PC-9 (cell line): ENCODE data around the gene DOCK11. TPM values are rescaled to one million over a fixed set of nuclear protein-coding genes. Genes with fewer than 3 reads are reported as not detected.
"Not testable (repeated sequence)": the region's sequence is repeated elsewhere in the genome, so short reads cannot be mapped to it uniquely, and the experiment has no call there.

ENCODE experiments used
- BruUV-seq: library from RNA; stranded (reverse); fragments of 400-500 nt; replicated peaks from 2 replicates; lab custom pipeline; 2021; lab: Mats Ljungman, UMichigan
- CTCF ChIA-PET: fragments of 300-600 bp; sonication (Branson Sonifier 250); formaldehyde crosslinking; loops from one replicate; lab custom pipeline; 2022; ENCODE audit warnings: antibody characterized with exemption; lab: Charles Lee
- POLR2A ChIA-PET: fragments of 300-600 bp; sonication (Branson Sonifier 250); formaldehyde crosslinking; loops from one replicate; lab custom pipeline; 2022; ENCODE audit warnings: antibody characterized with exemption; ENCODE audit not compliant: unreplicated experiment; lab: Charles Lee
- DNase-seq, 2 experiments: peaks; one replicate each; pipeline versions ENCODE4 v3.0.0 to v3.0.0-alpha.2; 2015 to 2022; ENCODE audit warnings: mixed read lengths in 1 of 2
- H2AFZ ChIP-seq: fragments of 200-600 bp; sonication (generic); 2 replicates; pipeline ENCODE4 v1.8.1; 2017; ENCODE audit warnings: antibody characterized with exemption
- H3F3A ChIP-seq: fragments of 200-600 bp; sonication (generic); 2 replicates; pipeline ENCODE4 v1.8.1; 2017; ENCODE audit warnings: antibody characterized with exemption, mild to moderate bottlenecking, low read depth; ENCODE audit not compliant: insufficient read depth
- H3K27ac ChIP-seq: fragments of 200-600 bp; sonication (generic); 2 replicates; pipeline ENCODE4 v1.6.1; 2016; ENCODE audit warnings: mixed run types
- H3K27me3 ChIP-seq: fragments of 200-600 bp; sonication (generic); 2 replicates; pipeline ENCODE4 v1.6.1; 2016; ENCODE audit warnings: low read depth, mixed run types; ENCODE audit not compliant: insufficient read depth
- H3K36me3 ChIP-seq: fragments of 200-600 bp; sonication (generic); 2 replicates; pipeline ENCODE4 v1.6.1; 2016; ENCODE audit warnings: low read depth, mixed run types
- H3K4me1 ChIP-seq: fragments of 200-600 bp; sonication (generic); replicated peaks from 2 replicates; pipeline ENCODE4 v1.6.1; 2016; ENCODE audit warnings: mixed run types; ENCODE audit not compliant: insufficient read depth
- H3K4me2 ChIP-seq: fragments of 200-600 bp; sonication (generic); 2 replicates; pipeline ENCODE4 v1.6.1; 2017; ENCODE audit warnings: mixed run types
- H3K4me3 ChIP-seq: fragments of 200-600 bp; sonication (generic); 2 replicates; pipeline ENCODE4 v1.6.1; 2016; ENCODE audit warnings: mixed run types
- H3K79me2 ChIP-seq: fragments of 200-600 bp; sonication (generic); 2 replicates; pipeline ENCODE4 v1.6.1; 2017; ENCODE audit warnings: low read depth, mixed run types
- H3K9me2 ChIP-seq: fragments of 200-600 bp; sonication (generic); 2 replicates; pipeline ENCODE4 v1.8.1; 2017; ENCODE audit warnings: mild to moderate bottlenecking; ENCODE audit not compliant: insufficient read depth
- H3K9me3 ChIP-seq: fragments of 200-600 bp; sonication (generic); 2 replicates; pipeline ENCODE4 v1.8.1; 2016; ENCODE audit warnings: low read depth; ENCODE audit not compliant: insufficient read depth
- H4K20me1 ChIP-seq: fragments of 200-600 bp; sonication (generic); 2 replicates; pipeline ENCODE4 v1.8.1; 2017; ENCODE audit not compliant: insufficient read depth
- CTCF ChIP-seq: fragments of 200-600 bp; sonication (generic); conservative IDR thresholded peaks from 2 replicates; pipeline ENCODE4 v1.6.1; 2017; ENCODE audit warnings: mixed run types, antibody characterized with exemption, mild to moderate bottlenecking, moderate library complexity
- EZH2 ChIP-seq: fragments of 200-600 bp; sonication (generic); IDR thresholded peaks from 2 replicates; pipeline ENCODE4 v1.8.0; 2017; ENCODE audit warnings: antibody characterized with exemption, low read depth
- intact Hi-C: fragments of 100-400 bp; cut with micrococcal nuclease; formaldehyde crosslinking; loops from one replicate; pipeline ENCODE4 v1.10.0; 2022; ENCODE audit not compliant: unreplicated experiment
- total RNA-seq: library from RNA; stranded (reverse); gene quantifications from 2 replicates; pipeline ENCODE4 v1.2.3, GENCODE V29; 2021

The DOCK11 gene
- total RNA-seq, 1 experiment from 2014 or later: 9.0 TPM

- Histone ChIP-seq H3K4me3 (peak overlapping the region; percentile 90; the same call in 1 of the 2 replicates), H4K20me1 (no peaks in the 10 kb centered on the region), H3K9me3 (no peaks in the 10 kb centered on the region), H3K79me2 (peaks cover 63% of the 10 kb centered on the region), H3K4me2 (peak overlapping the region; percentile 80), H3F3A (peaks cover 40% of the 10 kb centered on the region), H3K9me2 (no peaks in the 10 kb centered on the region), H2AFZ (no peak overlapping the region), H3K27me3 (no peaks in the 10 kb centered on the region), H3K4me1 (peaks cover 58% of the 10 kb centered on the region), H3K27ac (no peak overlapping the region), H3K36me3 (peaks cover 12% of the 10 kb centered on the region; the same call in 1 of the 2 replicates)
- BruUV-seq: no TSS peak
- intact Hi-C loops: loop anchor here (5.0 to 10.0 kb wide), 3 partner anchors 77 to 382 kb away; partner anchors contain the start of gene WDR44
- TF ChIP-seq CTCF (no peak), EZH2 (no peak)
- CTCF ChIA-PET: no interaction called here
- no peak for DNase-seq
- POLR2A ChIA-PET: no interaction called here
Observed at GRCh38 chrX:118729042-118729652, 233.5 kb downstream of the DOCK11 start.

GRCh38 chrX:118730500-118731247 lies 235.1 kb downstream of the DOCK11 start:
- Histone ChIP-seq H3K4me2 (peak overlapping the region; percentile 61), H3K9me3 (no peaks in the 10 kb centered on the region), H3K27me3 (no peaks in the 10 kb centered on the region), H3K27ac (peak overlapping the region; percentile 61), H3K36me3 (peaks cover 12% of the 10 kb centered on the region; the same call in 1 of the 2 replicates), H2AFZ (no peak overlapping the region), H3K9me2 (no peaks in the 10 kb centered on the region), H3F3A (peaks cover 34% of the 10 kb centered on the region), H3K4me3 (peak overlapping the region; percentile 18; the same call in 1 of the 2 replicates), H3K79me2 (peaks cover 78% of the 10 kb centered on the region), H3K4me1 (peaks cover 46% of the 10 kb centered on the region), H4K20me1 (no peaks in the 10 kb centered on the region)
- ChIA-PET POLR2A (interaction anchor here (0.5 to 0.6 kb wide), 2 partner anchors 13 to 76 kb away, joined by 4 to 17 read pairs; no protein-coding TSS in a partner anchor), CTCF (no interaction called here)
- peak in 1 of 2 experiments; percentile 74 for DNase-seq
- no TSS peak for BruUV-seq
- intact Hi-C loops: no loop called here
- no peak for TF ChIP-seq CTCF
- TF ChIP-seq EZH2: no peak

GRCh38 chrX:118732551-118732950 lies 236.9 kb downstream of the DOCK11 start:
- peaks cover 97% of the 10 kb centered on the region for H3K79me2 ChIP-seq
- POLR2A ChIA-PET, H3K27ac ChIP-seq, DNase-seq, BruUV-seq, H3K27me3 ChIP-seq, CTCF ChIA-PET, H3K4me3 ChIP-seq, H4K20me1 ChIP-seq, H3K9me3 ChIP-seq, intact Hi-C loops, H2AFZ ChIP-seq, H3K4me2 ChIP-seq, H3K9me2 ChIP-seq: not testable (repeated sequence)
- H3K36me3 ChIP-seq: peaks cover 20% of the 10 kb centered on the region
- peaks cover 34% of the 10 kb centered on the region for H3K4me1 ChIP-seq
- H3F3A ChIP-seq: peaks cover 19% of the 10 kb centered on the region; the same call in 1 of the 2 replicates
